H9 (cell line): ENCODE data around the gene SH3RF3. TPM values are rescaled to one million over a fixed set of nuclear protein-coding genes. Genes with fewer than 3 reads are reported as not detected.

ENCODE experiments used
- DNase-seq: peaks from one replicate; pipeline ENCODE4 v3.0.0-alpha.2; 2017
- H2AFZ ChIP-seq: one replicate; pipeline ENCODE4 v1.6.1; 2013; ENCODE audit warnings: mild to moderate bottlenecking, low read length, control low read depth, moderate library complexity
- H2AK5ac ChIP-seq: 2 replicates; pipeline ENCODE4 v1.6.1; 2013; ENCODE audit warnings: low read length, control low read depth, mixed read lengths; ENCODE audit not compliant: insufficient read length
- H2BK120ac ChIP-seq: one replicate; pipeline ENCODE4 v1.6.1; 2013; ENCODE audit warnings: low read depth, mild to moderate bottlenecking, low read length, control low read depth, inconsistent platforms; ENCODE audit not compliant: poor library complexity, severe bottlenecking
- H2BK12ac ChIP-seq: 2 replicates; pipeline ENCODE4 v1.6.1; 2013; ENCODE audit warnings: low read length, control low read depth, mixed read lengths, low read depth; ENCODE audit not compliant: insufficient read length
- H2BK15ac ChIP-seq: 2 replicates; pipeline ENCODE4 v1.6.1; 2013; ENCODE audit warnings: low read depth, low read length, control low read depth
- H2BK20ac ChIP-seq: one replicate; pipeline ENCODE4 v1.6.1; 2013; ENCODE audit warnings: low read depth, mild to moderate bottlenecking, low read length, control low read depth, inconsistent platforms; ENCODE audit not compliant: poor library complexity, severe bottlenecking
- H2BK5ac ChIP-seq: 2 replicates; pipeline ENCODE4 v1.6.1; 2013; ENCODE audit warnings: low read length, control low read depth, mixed read lengths; ENCODE audit not compliant: insufficient read length
- H3K14ac ChIP-seq: 2 replicates; pipeline ENCODE4 v1.6.1; 2013; ENCODE audit warnings: low read length, control low read depth; ENCODE audit not compliant: insufficient read depth
- H3K18ac ChIP-seq: 2 replicates; pipeline ENCODE4 v1.6.1; 2013; ENCODE audit warnings: low read depth, mild to moderate bottlenecking, mixed read lengths, low read length, control low read depth; ENCODE audit not compliant: insufficient read length
- H3K23ac ChIP-seq: 2 replicates; pipeline ENCODE4 v1.6.1; 2013; ENCODE audit warnings: low read length, control low read depth, mixed read lengths, low read depth; ENCODE audit not compliant: insufficient read length
- H3K23me2 ChIP-seq: 2 replicates; pipeline ENCODE4 v1.6.1; 2013; ENCODE audit warnings: low read depth, mild to moderate bottlenecking, mixed read lengths, low read length, control low read depth; ENCODE audit not compliant: insufficient read length, poor library complexity, severe bottlenecking
- H3K27ac ChIP-seq: 2 replicates; pipeline ENCODE4 v1.5.1; 2013; ENCODE audit warnings: low read length, control low read depth, mixed read lengths, low read depth; ENCODE audit not compliant: insufficient read length
- H3K27me3 ChIP-seq: 2 replicates; pipeline ENCODE4 v1.6.1; 2013; ENCODE audit warnings: low read length, control low read depth, inconsistent platforms; ENCODE audit not compliant: insufficient read depth
- H3K4ac ChIP-seq: 2 replicates; pipeline ENCODE4 v1.6.1; 2013; ENCODE audit warnings: low read depth, mild to moderate bottlenecking, control low read depth, inconsistent platforms, low read length, moderate library complexity
- H3K4me1 ChIP-seq: 2 replicates; pipeline ENCODE4 v1.6.1; 2013; ENCODE audit warnings: low read length, control low read depth, inconsistent platforms; ENCODE audit not compliant: insufficient read depth
- H3K4me2 ChIP-seq: 2 replicates; pipeline ENCODE4 v1.6.1; 2013; ENCODE audit warnings: low read length, control low read depth, mixed read lengths; ENCODE audit not compliant: insufficient read length, insufficient read depth
- H3K56ac ChIP-seq: 2 replicates; pipeline ENCODE4 v1.6.1; 2013; ENCODE audit warnings: low read depth, mild to moderate bottlenecking, mixed read lengths, low read length, control low read depth; ENCODE audit not compliant: insufficient read length
- H3K79me1 ChIP-seq: 2 replicates; pipeline ENCODE4 v1.6.1; 2013; ENCODE audit warnings: low read depth, mild to moderate bottlenecking, moderate library complexity, low read length, control low read depth, inconsistent platforms; ENCODE audit not compliant: insufficient read depth, poor library complexity, severe bottlenecking
- H3K79me2 ChIP-seq: 2 replicates; pipeline ENCODE4 v1.6.1; 2013; ENCODE audit warnings: low read length, control low read depth, inconsistent platforms; ENCODE audit not compliant: insufficient read depth
- H3K9ac ChIP-seq: 2 replicates; pipeline ENCODE4 v1.6.1; 2013; ENCODE audit warnings: low read length, control low read depth, mixed read lengths; ENCODE audit not compliant: insufficient read length; ENCODE audit errors: extremely low read depth
- H3K9me3 ChIP-seq: one replicate; pipeline ENCODE4 v1.6.1; 2013; ENCODE audit warnings: low read depth, low read length, inconsistent platforms; ENCODE audit not compliant: control insufficient read depth
- H3T11ph ChIP-seq: one replicate; pipeline ENCODE4 v1.6.1; 2013; ENCODE audit warnings: mild to moderate bottlenecking, low read length, control low read depth, inconsistent platforms
- H4K20me1 ChIP-seq: one replicate; pipeline ENCODE4 v1.6.1; 2013; ENCODE audit not compliant: control insufficient read depth, insufficient read length, insufficient read depth
- H4K5ac ChIP-seq: 2 replicates; pipeline ENCODE4 v1.6.1; 2013; ENCODE audit warnings: low read depth, mild to moderate bottlenecking, mixed read lengths, low read length, control low read depth; ENCODE audit not compliant: insufficient read length
- H4K8ac ChIP-seq: replicated peaks from 2 replicates; pipeline ENCODE4 v1.6.1; 2013; ENCODE audit warnings: low read length, control low read depth, mixed read lengths, low read depth; ENCODE audit not compliant: insufficient read length
- H4K91ac ChIP-seq: 2 replicates; pipeline ENCODE4 v1.6.1; 2013; ENCODE audit warnings: low read depth, mild to moderate bottlenecking, moderate library complexity, mixed read lengths, low read length, control low read depth; ENCODE audit not compliant: insufficient read length
- H3K27ac Mint-ChIP-seq, 3 experiments: 2 replicates in 2 of 3; 3 replicates in 1 of 3; pipeline ENCODE4 v1.8.0; 2020 to 2021; ENCODE audit warnings: mixed read lengths in 3 of 3, mild to moderate bottlenecking in 1 of 3, moderate library complexity in 1 of 3
- H3K27me3 Mint-ChIP-seq: 2 replicates; pipeline ENCODE4 v1.8.0; 2021; ENCODE audit warnings: low read depth, mild to moderate bottlenecking, moderate library complexity, mixed read lengths
- H3K36me3 Mint-ChIP-seq, 3 experiments: 2 replicates in 2 of 3; 3 replicates in 1 of 3; pipeline ENCODE4 v1.8.0; 2020 to 2021; ENCODE audit warnings: low read depth in 3 of 3, mixed read lengths in 3 of 3; ENCODE audit not compliant: insufficient read depth in 1 of 3
- H3K4me1 Mint-ChIP-seq, 2 experiments: 2 replicates each; pipeline ENCODE4 v1.8.0; 2020; ENCODE audit warnings: mixed read lengths in 2 of 2
- H3K4me3 Mint-ChIP-seq, 2 experiments: 2 replicates in 1 of 2; 3 replicates in 1 of 2; pipeline ENCODE4 v1.8.0; 2020 to 2021; ENCODE audit warnings: mild to moderate bottlenecking in 2 of 2, mixed read lengths in 2 of 2, moderate library complexity in 1 of 2
- H3K9me3 Mint-ChIP-seq, 2 experiments: 2 replicates in 1 of 2; 3 replicates in 1 of 2; pipeline ENCODE4 v1.8.0; 2020; ENCODE audit warnings: mild to moderate bottlenecking in 2 of 2, mixed read lengths in 2 of 2, moderate library complexity in 1 of 2
- CTCF ChIP-seq: fragments of 200-600 bp; sonication (generic); conservative IDR thresholded peaks from 3 replicates; pipeline ENCODE4 v1.8.0; 2021; ENCODE audit warnings: antibody characterized with exemption, mild to moderate bottlenecking
- WGBS: extraction: QIAGEN DNeasy Blood & Tissue Kit; methylation state at CpG from one replicate; pipeline ENCODE4 v1.1.7; 2013; ENCODE audit warnings: missing lambda C conversion rate, low lambda C conversion rate, mixed read lengths; ENCODE audit not compliant: insufficient read length; ENCODE audit errors: extremely low coverage; 5-methylcytosine and 5-hydroxymethylcytosine counted together
- total RNA-seq: library from RNA; stranded (reverse); gene quantifications from 2 replicates; pipeline ENCODE4 v1.2.1, GENCODE V29; 2021

Gene SH3RF3
- total RNA-seq, 1 experiment from 2014 or later, result 0.46 TPM

GRCh38 chr2:109217362-109218086 is 88.5 kb downstream of the SH3RF3 start:
- Histone ChIP-seq H3K27me3 (no peaks in the 10 kb centered on the region), H3K4me1 (no peaks in the 10 kb centered on the region), H2AFZ (no peak overlapping the region), H2BK5ac (no peak overlapping the region), H3K14ac (no peak overlapping the region; the same call in 1 of the 2 replicates), H3K56ac (no peak overlapping the region), H3K18ac (no peak overlapping the region), H4K20me1 (no peaks in the 10 kb centered on the region), H3K23ac (no peak overlapping the region), H2BK12ac (no peak overlapping the region), H4K91ac (no peak overlapping the region), H3K27ac (no peak overlapping the region), H2BK120ac (no peak overlapping the region), H2BK20ac (no peak overlapping the region), H3K9me3 (no peaks in the 10 kb centered on the region), H3T11ph (no peak overlapping the region), H4K5ac (no peak overlapping the region), H4K8ac (no peak overlapping the region), H3K4ac (no peak overlapping the region), H3K79me1 (no peaks in the 10 kb centered on the region), H3K4me2 (no peak overlapping the region), H3K9ac (no peak overlapping the region), H2AK5ac (no peak overlapping the region), H3K79me2 (no peaks in the 10 kb centered on the region), H2BK15ac (no peak overlapping the region), H3K23me2 (no peaks in the 10 kb centered on the region)
- no peaks in the 10 kb centered on the region for H3K9me3 Mint-ChIP-seq
- no peak overlapping the region for H3K4me3 Mint-ChIP-seq
- TF ChIP-seq CTCF, result no peak
- H3K27ac Mint-ChIP-seq, result no peak overlapping the region
- no peaks in the 10 kb centered on the region for H3K36me3 Mint-ChIP-seq
- WGBS, result no CpG with 5 or more reads among the region's 12 CpGs
- peaks cover 2 to 3% of the 10 kb centered on the region in 2 experiments for H3K4me1 Mint-ChIP-seq
- H3K27me3 Mint-ChIP-seq, result peaks cover 7% of the 10 kb centered on the region
- no peak for DNase-seq
